NCI-H526 (cell line): ENCODE results near the gene NTRK2.

ENCODE experiments used
- DNase-seq, 2 experiments: peaks; one replicate each; lab custom pipeline; 2025; lab: John Stamatoyannopoulos, UW

The NTRK2 gene

DNA sequence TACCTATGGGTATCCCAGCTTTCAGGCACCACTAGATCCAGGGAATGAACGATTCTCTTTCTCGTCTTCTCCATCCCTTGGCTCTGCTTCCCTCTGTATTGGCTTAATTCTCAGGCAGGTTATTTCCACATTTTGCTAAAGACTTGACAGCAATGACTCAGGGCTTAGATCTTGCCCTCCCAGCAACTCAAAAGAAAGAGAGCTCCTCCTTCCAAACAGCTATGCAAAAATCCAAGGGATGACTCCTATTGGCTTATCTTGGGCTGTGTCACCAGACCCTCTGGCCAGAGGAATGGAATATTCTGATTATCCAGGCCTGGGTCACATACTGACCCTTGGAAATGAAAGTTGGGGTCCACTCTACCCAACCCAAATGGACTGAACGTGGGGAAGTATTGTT, 270.2 kb downstream of the NTRK2 start:
- DNase-seq: no peak

DNA sequence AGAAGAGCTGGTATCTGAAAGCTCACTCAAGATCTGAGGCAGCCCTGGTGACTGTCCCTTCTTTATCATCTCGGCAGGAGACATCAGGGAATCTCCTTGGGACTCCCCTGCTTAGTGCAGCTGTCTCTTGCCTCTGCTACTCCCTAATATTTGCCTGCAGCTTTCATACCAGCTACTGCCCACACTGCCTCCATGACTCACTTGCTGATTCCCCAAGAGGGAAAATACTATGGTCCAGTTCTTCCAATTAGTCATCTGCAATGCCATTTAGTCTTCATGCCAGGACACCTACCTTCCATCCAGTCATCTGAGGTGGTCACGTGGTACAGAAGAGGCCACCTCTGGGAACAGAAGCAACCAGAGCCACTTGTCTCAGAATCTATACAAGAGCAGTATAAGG, 270.8 kb downstream of the NTRK2 start:
- DNase-seq: no peak

DNA sequence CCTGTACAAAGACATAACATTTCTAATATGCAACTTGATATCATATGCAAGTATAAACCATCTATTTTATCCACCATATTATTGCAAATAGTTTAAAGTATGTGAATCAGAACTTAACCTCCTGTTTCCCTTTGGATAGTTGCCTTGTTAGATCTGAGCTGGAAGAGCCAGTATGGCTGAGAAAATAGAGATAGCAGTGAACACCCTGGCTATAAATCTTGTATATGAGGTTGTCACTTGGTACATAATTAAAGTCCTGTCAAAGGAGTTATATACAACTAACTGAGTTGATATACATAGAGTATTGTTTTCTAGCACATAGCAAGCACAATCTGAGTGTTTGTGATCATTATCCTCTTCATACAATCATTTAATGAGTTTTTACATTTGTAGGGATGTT, 272.3 kb downstream of the NTRK2 start:
- no peak for DNase-seq

- DNase-seq: no peak
These were observed 274.0 kb downstream of the NTRK2 start for GRCh38 chr9:84943482-84944050.

GRCh38 chr9:84945878-84946538, 276.5 kb downstream of the NTRK2 start:
- no peak for DNase-seq

- peak; percentile 42 to 62 for DNase-seq
These were observed 278.0 kb downstream of the NTRK2 start for GRCh38 chr9:84947412-84947972.

DNA sequence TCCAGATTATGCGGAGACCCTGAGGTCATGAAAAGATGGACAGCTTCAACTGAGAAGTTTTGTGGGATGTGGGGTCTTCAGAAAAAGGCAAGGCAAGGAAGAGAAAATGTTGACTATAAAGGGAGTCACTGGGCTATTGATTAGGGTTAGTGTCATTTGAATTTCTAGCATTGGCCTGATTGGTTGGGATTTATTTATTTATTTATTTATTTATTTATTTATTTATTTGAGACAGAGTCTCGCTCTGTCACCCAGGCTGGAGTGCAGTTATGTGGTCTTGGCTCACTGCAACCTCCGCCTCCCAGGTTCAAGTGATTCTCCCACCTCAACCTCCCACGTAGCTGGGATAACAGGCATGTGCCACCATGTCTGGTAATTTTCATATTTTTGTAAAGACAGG, 279.7 kb downstream of the NTRK2 start:
- no peak for DNase-seq

DNA sequence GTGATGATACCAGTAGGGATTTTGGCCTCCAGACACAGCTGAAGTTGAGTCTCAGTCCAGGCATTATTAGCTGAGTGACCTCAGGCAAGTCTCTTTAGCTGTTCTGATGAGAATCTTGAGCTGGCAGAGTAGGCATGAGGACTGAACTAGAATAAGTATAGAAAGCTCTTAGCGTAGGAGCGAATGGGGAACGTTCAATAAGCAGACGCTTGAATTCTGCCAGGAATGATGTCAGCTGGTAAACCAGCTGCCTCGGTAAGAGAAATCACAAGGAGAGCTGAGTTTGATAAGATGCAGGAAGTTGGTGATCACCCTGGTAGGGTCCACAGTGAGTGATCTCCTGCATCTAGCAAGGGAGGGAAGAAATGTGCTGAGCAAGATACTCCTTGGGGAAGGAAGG, 280.4 kb downstream of the NTRK2 start:
- no peak for DNase-seq

- no peak for DNase-seq
These were observed 281.6 kb downstream of the NTRK2 start for GRCh38 chr9:84950879-84951811.

DNA sequence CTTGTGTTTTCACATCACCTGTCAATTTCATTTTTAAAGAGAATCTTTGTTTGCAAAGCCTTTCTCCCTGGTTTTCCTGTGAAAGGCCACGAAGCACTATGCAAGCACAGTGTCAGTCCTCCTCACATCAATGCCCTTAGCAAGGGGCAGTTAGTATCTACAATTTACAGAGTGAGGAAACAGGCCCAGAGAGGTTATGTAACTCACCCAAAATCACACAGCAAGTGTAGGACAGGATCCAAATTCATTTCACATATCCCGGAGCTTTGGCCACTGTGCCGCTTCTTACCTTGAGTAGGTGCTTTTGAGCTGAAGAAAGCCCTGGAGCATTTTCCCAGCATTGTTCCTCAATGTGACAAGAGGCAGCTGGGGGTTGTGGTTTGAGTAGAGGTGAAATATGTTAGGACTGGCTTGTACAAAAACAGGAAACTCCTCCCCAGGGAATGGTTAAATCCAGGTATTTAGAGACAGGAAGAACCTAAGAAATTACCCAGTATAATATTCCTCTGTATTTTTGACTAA, 283.8 kb downstream of the NTRK2 start:
- no peak for DNase-seq

DNA sequence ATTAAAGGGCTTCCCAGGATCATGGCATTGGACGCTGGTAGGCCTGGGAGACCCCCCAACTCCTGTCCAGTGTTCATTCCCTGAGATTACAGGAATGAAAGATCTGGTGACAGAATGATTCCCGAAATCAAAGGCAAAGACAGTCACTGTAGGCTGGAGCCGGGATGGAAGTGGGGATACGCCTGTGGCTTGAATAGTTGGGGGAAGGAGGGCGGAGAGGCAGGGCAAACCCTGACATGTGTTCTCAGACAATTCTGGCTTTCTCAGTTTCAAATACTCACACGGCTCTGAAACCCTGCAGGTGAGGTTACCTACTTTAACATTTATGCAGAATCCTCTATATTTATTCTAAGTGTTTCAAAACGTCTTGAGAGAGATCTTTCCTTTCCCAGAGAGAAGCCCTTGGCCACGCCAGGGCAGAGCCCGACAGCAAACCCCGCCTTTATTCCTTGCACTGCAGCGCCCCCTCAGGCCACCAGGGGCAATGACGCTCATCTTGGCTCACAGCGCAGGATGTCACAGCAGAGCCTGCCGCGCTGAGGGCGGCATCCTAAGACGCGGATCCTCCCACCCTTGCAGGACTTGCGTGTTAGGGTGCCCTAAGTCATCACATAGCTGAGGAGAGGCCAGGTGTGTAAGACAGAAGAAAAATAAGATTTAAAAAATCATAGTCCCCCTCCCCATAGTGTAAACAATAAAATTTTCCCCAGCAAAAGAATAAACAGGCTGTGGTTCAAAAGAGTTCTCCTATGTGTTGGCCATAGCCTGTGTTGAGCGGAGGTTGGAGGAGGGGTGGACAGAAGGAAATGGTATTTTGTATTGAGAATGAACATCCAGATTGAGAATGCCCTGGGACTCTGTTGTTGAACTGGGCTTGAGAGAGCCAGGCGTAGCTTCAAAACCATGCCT, 284.5 kb downstream of the NTRK2 start:
- DNase-seq: peak; percentile 44 to 73

- no peak for DNase-seq
These were observed 285.6 kb downstream of the NTRK2 start for GRCh38 chr9:84955155-84955554.

DNA sequence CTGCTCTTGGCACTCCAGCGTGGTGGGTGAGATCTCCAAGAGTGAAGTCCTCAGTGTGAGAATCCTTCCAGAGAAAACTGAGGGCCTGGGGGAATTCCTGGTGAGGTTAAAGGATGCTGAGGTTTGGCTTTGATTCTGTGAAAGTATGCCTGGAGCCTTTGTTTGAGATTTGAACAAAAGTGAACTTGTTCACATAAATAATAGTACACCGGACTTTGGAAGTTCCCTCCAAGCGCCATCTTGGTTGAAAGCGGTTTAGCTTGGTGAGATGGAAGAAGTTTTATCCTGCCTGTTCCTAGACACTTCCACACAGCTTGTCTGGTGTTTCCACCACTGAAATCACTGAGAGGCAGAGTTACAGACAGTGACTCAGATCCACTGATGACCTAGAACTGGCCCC, 286.4 kb downstream of the NTRK2 start:
- DNase-seq: no peak

- no peak for DNase-seq
These were observed 289.8 kb downstream of the NTRK2 start for GRCh38 chr9:84959339-84959738.

DNA sequence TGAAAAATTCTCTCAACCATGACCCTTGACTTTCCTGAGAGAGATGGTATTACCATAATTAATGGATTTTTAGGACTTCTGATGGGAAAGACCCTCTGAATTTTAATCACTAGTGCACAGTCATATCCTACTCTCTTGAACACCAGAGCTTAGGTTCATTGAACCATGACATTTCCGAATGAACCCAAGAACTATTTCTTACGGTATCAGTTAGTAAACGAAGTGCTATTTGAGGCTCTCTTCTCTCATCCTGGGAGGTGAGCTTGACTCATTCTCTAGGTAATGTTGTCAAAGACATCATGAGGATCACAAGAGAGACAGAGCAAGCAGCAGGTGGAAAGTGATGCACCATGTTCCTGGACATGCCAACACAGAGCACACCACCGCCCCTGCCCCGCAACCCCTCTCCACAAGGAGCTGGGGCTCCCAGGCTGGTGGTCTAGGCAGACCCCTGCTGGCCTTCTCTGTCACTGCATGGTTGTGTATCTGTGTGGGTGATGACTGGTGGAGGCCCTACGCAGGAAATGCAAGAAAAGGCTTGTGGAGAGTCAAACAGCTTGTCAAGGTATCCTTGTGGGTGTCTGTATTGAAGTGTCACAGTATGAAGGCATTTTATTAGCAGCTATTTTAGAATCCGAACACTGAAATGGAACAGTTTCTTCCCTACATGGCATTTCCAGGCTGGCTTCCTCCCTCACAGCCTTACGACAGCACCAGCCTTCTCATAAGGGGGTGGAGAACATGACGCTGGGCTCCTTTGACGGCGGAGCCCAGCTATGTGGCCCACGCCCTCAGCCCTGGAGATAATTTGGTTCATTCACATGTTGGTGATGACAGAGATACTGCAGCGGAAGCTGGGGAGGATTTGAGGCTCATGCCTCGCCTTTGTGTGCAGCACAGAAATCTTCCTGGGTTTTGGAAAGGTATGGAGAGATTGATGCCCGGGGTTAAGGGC, 297.6 kb downstream of the NTRK2 start:
- DNase-seq: peak in 1 of 2 experiments; percentile 4

DNA sequence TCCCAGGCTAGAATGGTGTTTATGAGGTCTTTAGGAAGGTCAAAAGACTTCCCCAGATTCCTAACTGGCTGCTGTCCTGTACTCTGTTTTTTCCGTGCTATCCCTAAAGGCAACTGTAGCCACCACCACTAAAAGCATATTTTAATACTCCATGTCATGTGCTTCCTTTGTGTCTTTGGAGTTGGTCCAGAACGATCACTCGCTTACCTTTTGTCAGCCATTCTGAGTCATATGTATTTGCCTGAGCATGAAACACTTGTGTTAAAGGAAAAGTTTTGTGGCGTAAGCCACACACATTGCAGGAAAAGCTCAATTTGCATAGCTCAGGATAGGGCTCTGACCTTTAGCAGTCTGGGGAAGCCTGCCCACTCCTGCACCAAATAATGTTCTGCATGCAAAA, 299.6 kb downstream of the NTRK2 start:
- no peak for DNase-seq

DNA sequence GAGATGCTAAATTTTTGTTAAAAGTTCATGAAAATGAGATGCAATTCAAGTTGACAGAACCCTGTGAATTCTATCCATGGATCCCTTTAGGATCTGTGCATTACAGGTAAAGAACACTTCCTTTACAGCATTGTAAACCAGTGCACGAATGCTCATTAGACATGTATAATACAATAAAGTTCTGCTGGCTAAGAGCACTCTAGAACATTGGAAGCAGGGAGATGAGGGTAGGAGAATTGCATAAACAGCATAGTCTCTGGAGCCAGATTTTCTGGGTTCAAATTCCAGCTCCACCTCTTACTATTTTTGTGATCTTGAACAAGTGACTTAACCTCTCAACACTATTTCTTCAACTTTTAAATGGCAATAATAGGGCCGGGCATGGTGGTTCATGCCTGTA, 300.2 kb downstream of the NTRK2 start:
- DNase-seq: no peak

DNA sequence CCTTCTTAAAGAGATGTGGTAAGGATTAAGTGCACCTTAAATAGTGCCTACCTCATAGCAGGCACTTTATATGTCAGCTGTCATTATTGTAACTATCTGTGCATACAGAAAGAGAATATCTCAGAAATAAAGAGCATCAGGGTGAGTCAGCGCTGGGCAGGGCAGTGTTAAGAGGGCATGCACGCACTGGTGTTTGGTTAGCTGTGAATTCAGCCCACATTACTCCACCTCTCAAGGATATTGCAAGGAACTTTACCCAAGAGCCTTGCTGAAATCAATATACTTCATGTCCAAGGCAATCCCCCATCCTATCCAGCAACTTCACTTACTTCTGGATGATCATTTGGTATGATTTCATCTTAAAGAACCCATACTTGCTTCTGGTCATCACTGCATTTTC, 300.9 kb downstream of the NTRK2 start:
- no peak for DNase-seq

DNA sequence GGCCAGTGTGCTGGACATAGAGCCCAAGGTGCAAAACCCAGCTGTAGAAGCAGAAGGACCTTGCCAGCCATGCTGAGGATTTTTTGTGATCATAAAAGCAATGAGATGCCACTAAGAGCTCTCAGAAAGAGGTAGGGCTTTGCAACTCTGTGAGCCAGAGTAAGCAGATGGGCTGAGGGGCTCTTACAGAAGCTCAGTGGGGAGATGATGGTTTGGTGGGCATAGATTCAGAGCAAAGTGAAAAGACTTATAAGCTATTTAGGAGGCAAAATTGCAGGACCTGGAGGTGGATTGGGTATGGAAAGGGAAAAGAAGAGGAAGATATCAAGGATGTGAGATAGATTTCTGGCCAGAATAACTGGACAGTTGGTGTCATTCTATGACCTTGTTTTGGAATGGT, 302.0 kb downstream of the NTRK2 start:
- no peak for DNase-seq

- no peak for DNase-seq
These were observed 304.7 kb downstream of the NTRK2 start for GRCh38 chr9:84974258-84974657.
